Muscle layer of colon (tissue), 2 donors: Measurements from ENCODE around the gene LPCAT3.

ENCODE experiments used
- H3K27ac ChIP-seq: one replicate; pipeline ENCODE4 v1.7.0; 2013; ENCODE audit warnings: low read depth, mild to moderate bottlenecking, low read length, moderate library complexity
- H3K27me3 ChIP-seq, 2 donors: one replicate each; pipeline ENCODE4 v1.7.0; 2013; ENCODE audit warnings: low read length in 2 of 2, mild to moderate bottlenecking in 2 of 2; ENCODE audit not compliant: insufficient read depth in 2 of 2, control insufficient read depth in 1 of 2
- H3K36me3 ChIP-seq: one replicate; pipeline ENCODE4 v1.7.0; 2013; ENCODE audit warnings: mild to moderate bottlenecking, low read length; ENCODE audit not compliant: insufficient read depth
- H3K4me1 ChIP-seq: one replicate; pipeline ENCODE4 v1.7.0; 2013; ENCODE audit warnings: mild to moderate bottlenecking, low read length; ENCODE audit not compliant: insufficient read depth
- H3K4me3 ChIP-seq, 2 donors: one replicate each; pipeline ENCODE4 v1.7.0; 2013; ENCODE audit warnings: low read length in 2 of 2, low read depth in 1 of 2, mild to moderate bottlenecking in 1 of 2, moderate library complexity in 1 of 2
- H3K9ac ChIP-seq: one replicate; pipeline ENCODE4 v1.7.0; 2013; ENCODE audit warnings: low read length
- H3K9me3 ChIP-seq: one replicate; pipeline ENCODE4 v1.7.0; 2013; ENCODE audit warnings: mild to moderate bottlenecking, low read length
- donor health status: abdominal sarcoma.
- donor health status: Adenocarcinoma of cecum.

LPCAT3 gene

GRCh38 chr12:6938353-6939190 lies 79.7 kb downstream of the LPCAT3 start:
- peaks cover 37% of the 10 kb centered on the region for H3K4me1 ChIP-seq
- H3K27ac ChIP-seq: peak overlapping the region; percentile 85
- peak overlapping the region in 1 of 2 donors; percentile 70 for H3K4me3 ChIP-seq
- H3K9ac ChIP-seq: peak overlapping the region; percentile 74
- H3K27me3 ChIP-seq: no peaks in the 10 kb centered on the region
- H3K9me3 ChIP-seq: no peaks in the 10 kb centered on the region
- H3K36me3 ChIP-seq: peaks cover 38% of the 10 kb centered on the region

- H3K4me1 ChIP-seq: peaks cover 36% of the 10 kb centered on the region
- peak overlapping the region; percentile 67 to 70 for H3K4me3 ChIP-seq
- no peaks in the 10 kb centered on the region for H3K27me3 ChIP-seq
Measured at GRCh38 chr12:6937481-6938352, 80.6 kb downstream of the LPCAT3 start.

GRCh38 chr12:6936636-6937480 lies 81.4 kb downstream of the LPCAT3 start:
- Histone ChIP-seq H3K4me3 (peak overlapping the region; percentile 67 to 70), H3K27ac (peak overlapping the region; percentile 85), H3K27me3 (no peaks in the 10 kb centered on the region), H3K9ac (peak overlapping the region; percentile 84), H3K4me1 (peaks cover 39% of the 10 kb centered on the region), H3K36me3 (peaks cover 39% of the 10 kb centered on the region), H3K9me3 (no peaks in the 10 kb centered on the region)

More at GRCh38 chr12:6937481-6938352, 80.6 kb downstream of the LPCAT3 start:
- Histone ChIP-seq H3K27ac (peak overlapping the region; percentile 85), H3K9ac (peak overlapping the region; percentile 84), H3K9me3 (no peaks in the 10 kb centered on the region), H3K36me3 (peaks cover 40% of the 10 kb centered on the region)

- Histone ChIP-seq H3K27me3 (no peaks in the 10 kb centered on the region), H3K36me3 (peaks cover 33% of the 10 kb centered on the region), H3K4me1 (peaks cover 39% of the 10 kb centered on the region), H3K9ac (no peak overlapping the region), H3K27ac (no peak overlapping the region), H3K4me3 (no peak overlapping the region), H3K9me3 (no peaks in the 10 kb centered on the region)
Measured at GRCh38 chr12:6936194-6936635, 82.1 kb downstream of the LPCAT3 start.

- H3K27ac ChIP-seq: no peak overlapping the region
- H3K9ac ChIP-seq: no peak overlapping the region
- peaks cover 30% of the 10 kb centered on the region for H3K36me3 ChIP-seq
- no peaks in the 10 kb centered on the region for H3K27me3 ChIP-seq
- no peak overlapping the region for H3K4me3 ChIP-seq
- peaks cover 44% of the 10 kb centered on the region for H3K4me1 ChIP-seq
- H3K9me3 ChIP-seq: no peaks in the 10 kb centered on the region
Measured at GRCh38 chr12:6935371-6936193, 82.7 kb downstream of the LPCAT3 start.

GRCh38 chr12:6934110-6934509 lies 84.2 kb downstream of the LPCAT3 start:
- Histone ChIP-seq H3K36me3 (peaks cover 29% of the 10 kb centered on the region), H3K9me3 (no peaks in the 10 kb centered on the region), H3K27me3 (no peaks in the 10 kb centered on the region), H3K27ac (peak overlapping the region; percentile 27), H3K9ac (no peak overlapping the region), H3K4me3 (no peak overlapping the region), H3K4me1 (peaks cover 54% of the 10 kb centered on the region)

- Histone ChIP-seq H3K36me3 (peaks cover 29% of the 10 kb centered on the region), H3K9ac (no peak overlapping the region), H3K27ac (no peak overlapping the region), H3K4me1 (peaks cover 44% of the 10 kb centered on the region), H3K9me3 (no peaks in the 10 kb centered on the region), H3K4me3 (no peak overlapping the region), H3K27me3 (no peaks in the 10 kb centered on the region)
Measured at GRCh38 chr12:6932766-6933165, 85.5 kb downstream of the LPCAT3 start.

- peak overlapping the region; percentile 86 to 95 for H3K4me3 ChIP-seq
- H3K9me3 ChIP-seq: no peaks in the 10 kb centered on the region
- H3K36me3 ChIP-seq: peaks cover 18% of the 10 kb centered on the region
- H3K27ac ChIP-seq: peak overlapping the region; percentile 97
- peaks cover 61% of the 10 kb centered on the region for H3K4me1 ChIP-seq
- H3K27me3 ChIP-seq: no peaks in the 10 kb centered on the region
- peak overlapping the region; percentile 99 for H3K9ac ChIP-seq
Measured at GRCh38 chr12:6929466-6930452, 88.5 kb downstream of the LPCAT3 start.

- Histone ChIP-seq H3K4me3 (peak overlapping the region; percentile 86 to 95), H3K27ac (peak overlapping the region; percentile 97), H3K9ac (peak overlapping the region; percentile 99), H3K36me3 (peaks cover 13% of the 10 kb centered on the region), H3K9me3 (no peaks in the 10 kb centered on the region), H3K4me1 (peaks cover 62% of the 10 kb centered on the region), H3K27me3 (no peaks in the 10 kb centered on the region)
Measured at GRCh38 chr12:6928703-6929407, 89.4 kb downstream of the LPCAT3 start.
